NCI-H1048 (cell line): ENCODE measurements around the gene MLKL.

Source experiments
- DNase-seq: peaks from one replicate; lab custom pipeline; 2025; lab: John Stamatoyannopoulos, UW

MLKL gene

DNA sequence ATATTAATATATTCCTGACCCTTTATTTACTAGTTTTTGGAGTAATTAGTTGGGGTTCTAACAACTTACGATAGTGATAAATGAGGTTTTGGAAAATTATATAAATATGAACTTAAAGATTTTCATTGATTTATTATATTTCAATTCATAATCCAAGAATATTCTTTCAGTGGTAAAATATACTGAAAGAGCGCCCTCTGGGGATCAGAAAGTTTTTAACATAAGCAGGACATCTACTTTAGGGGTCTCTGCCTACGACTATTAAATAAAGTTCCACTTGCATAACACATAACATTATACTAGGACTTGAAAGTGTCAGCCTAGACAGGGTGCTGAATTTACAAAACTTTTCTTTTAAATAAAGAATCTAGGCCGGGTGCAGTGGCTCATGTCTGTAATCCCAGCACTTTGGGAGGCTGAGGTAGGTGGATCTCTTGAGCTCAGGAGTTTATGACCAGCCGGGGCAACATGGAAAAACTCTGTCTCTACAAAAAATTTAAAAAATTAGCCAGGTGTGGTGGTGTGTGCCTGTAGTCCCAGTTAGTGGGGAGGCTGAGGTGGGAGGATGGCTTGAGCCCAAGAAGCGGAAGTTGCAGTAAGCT lies 49.6 kb downstream of the MLKL start:
- DNase-seq = no peak

- DNase-seq = no peak
Observed at GRCh38 chr16:74649839-74650504, 50.7 kb downstream of the MLKL start.

- DNase-seq = no peak
Observed at GRCh38 chr16:74641969-74642368, 58.7 kb downstream of the MLKL start.

DNA sequence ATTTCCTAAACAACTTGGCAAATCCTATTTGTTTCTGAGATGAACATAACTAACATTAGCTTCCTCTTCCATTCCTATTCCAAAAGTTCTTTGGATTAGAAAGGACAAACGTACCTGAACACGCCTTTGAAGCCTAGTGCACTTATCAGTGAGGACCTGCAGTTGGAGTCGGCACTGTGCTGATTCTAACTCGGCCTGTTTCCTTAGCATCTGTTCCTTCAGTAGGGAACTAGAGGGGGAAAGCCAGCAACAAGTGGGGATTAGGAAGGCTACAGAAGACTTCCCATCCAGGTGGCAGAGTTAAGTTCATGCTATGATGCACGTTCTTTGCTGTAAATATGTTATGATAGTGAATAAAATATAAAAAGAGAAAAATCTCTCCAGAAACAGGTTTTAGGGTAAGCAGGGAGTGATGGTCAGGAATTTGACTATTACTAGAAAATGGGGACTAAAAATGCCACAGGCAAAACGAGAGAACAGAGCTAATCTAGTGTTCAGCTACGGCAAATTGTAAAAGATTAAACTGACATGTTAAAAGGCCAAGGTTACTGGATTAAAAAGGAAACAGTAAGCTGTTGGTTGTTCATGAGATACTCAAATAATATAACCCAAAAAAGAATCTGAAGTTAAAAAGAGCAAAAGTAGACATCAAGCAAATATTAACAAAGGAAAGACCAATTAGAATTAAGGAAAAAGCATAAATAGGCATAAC lies 62.8 kb downstream of the MLKL start:
- DNase-seq = no peak

DNA sequence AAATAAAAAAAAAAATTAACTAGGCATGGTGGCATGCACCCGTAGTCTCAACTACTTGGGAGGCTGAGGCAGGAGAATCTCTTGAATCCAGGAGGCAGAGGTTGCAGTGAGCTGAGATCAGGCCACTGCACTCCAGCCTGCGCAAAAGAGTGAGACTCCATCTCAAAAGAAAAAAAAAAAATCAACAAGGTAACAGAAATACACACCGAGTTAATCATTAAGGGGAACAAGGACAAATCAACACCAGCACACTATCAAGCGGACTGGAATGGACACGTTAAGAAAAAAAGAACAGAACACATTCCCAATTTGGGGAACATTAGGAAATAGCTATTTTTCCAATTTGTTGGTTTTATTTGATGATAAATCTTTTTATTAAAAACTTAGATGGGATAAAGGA lies 65.4 kb downstream of the MLKL start:
- no peak for DNase-seq

DNA sequence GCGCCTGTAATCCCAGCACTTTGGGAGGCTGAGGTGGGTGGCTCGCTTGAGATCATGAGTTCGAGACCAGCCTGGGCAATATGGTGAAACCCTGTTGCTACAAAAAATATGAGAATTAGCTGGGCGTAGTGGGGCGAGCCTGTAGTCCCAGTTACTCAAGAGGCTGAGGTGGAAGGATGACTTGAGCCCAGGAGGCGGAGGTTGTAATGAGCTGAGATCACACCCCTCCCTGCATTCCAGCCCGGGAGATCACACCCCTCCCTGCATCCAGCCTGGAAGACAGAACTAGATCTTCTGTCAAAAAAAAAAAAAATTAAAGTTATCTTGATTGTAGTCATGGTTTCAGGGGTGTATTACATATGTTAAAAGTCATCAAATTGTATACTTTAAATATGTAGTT lies 67.0 kb downstream of the MLKL start:
- no peak for DNase-seq

DNA sequence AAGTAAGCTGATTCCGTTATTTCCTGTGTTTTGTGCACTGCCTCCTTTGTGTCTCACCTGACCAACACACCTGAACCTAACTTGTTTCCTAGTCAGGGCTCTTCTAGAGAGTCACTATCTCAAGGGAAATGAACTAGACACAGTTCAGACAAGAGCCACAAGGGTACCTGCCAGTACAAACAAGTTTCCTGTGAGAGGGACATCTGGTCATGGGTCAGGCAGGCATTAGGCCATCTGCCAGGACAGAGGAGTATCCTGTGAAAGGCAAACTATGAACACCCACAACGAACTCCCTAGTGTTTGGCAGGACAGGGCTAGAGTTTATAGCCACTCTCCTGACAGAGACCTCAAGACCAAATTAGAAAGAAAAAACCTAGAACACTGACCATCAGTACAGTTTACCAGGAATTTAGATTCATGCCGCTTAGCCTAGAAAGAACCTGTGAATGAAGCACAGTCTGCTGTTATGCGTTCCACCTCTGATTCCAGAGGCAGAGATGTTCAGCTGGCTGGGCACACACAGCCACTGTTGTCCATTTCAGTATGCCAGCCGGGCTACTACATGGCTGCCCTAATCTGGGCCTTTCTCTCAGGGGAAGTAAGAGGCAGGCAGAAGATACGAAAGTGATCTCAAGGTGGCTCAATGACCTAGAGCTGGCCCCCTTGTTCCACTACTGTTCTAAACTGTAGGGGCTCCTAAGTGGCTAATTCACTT lies 73.0 kb downstream of the MLKL start:
- no peak for DNase-seq

DNA sequence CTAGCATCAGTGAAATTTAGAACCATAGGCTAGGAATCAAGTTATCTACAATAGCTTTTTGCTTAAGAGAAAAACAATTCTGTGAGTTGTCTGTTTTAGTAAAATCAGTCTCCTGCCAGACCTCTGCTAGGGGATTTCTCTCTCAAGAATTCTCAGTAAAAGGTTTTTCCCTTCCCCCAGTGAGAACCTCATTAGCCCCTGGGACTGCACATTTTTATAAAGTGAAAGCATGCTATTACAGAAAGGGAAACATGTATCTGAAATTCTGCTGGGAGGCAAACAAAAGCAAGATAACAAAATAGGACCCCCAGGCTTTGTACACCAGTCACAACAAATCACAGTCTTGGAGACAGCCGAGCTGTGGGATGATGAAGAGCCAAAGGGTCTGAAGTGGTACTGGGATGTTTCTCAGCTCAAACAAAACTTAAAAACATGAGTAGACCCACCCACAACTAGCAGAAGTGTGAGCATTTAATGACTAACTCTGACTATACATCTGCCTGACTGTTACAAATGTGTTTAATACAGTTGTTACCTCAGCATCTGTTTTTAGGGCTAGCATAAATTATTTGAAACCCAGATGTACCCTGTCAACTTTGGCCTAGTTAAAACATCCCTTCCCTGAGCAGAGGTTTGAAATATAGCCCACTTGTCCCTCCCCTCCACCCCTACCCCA lies 73.8 kb downstream of the MLKL start:
- DNase-seq = no peak

GRCh38 chr16:74625500-74626350 lies 74.9 kb downstream of the MLKL start:
- DNase-seq = no peak

DNA sequence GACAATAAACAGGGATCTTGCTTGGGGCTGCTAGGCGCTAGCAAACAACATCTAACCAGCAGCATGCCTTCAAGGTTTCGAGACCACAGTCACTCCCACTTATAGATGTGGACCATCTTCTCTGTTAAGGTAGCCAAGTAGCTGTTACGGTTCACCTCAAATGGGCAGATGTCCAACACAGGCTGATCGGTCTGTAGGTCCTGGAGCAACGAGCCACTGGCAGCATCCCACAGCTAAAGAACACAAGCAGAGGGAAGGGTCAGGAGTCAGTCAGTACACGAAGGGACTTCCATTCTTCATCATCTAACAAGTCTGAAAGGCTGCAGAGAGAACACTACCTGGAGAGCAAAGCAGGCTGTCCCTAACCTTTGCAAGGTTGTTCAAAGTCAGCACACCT lies 76.8 kb downstream of the MLKL start:
- DNase-seq = no peak

- DNase-seq = no peak
Observed at GRCh38 chr16:74623214-74623838, 77.3 kb downstream of the MLKL start.

DNA sequence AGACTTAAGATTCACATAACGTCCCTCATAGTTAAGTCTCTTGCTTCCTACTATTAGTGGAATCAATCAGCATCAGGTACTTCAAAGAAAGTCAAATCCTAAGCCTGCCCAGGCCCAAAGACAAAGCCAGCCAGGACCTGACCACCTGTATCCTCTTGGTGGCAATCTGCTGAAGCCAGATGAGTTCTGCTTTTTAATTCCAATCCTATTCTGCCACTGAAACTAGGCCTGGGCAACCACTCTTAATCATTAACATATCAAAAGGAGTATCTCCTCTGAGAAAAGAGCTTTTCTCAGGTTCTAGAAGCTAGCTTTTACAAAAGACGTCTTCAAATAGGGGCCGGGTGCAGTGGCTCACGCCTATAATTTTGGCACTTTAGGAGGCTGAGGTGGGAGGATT lies 78.7 kb downstream of the MLKL start:
- DNase-seq = no peak
